Measurements from ENCODE around the gene PTPN21.

GRCh38 chr14:88554457-88555286, at the start of gene PTPN21:
- TF ChIP-seq CTCF (IDR thresholded peaks at IDR 0.05; ENCODE audit: insufficient read depth, low read length) (no peak), POLR2AphosphoS5 (IDR thresholded peaks at IDR 0.05; ENCODE audit: low read depth) (no peak), REST (IDR thresholded peaks at IDR 0.05; ENCODE audit: insufficient replicate concordance, low read depth) (no peak), GABPA (IDR thresholded peaks at IDR 0.05; ENCODE audit: low read depth) (no peak), SPI1 (IDR thresholded peaks at IDR 0.05; ENCODE audit: borderline replicate concordance, low read depth) (no peak)

All from HL-60 (cell line).